Measurements from ENCODE around the gene RHEB. TPM values are rescaled to one million over a fixed set of nuclear protein-coding genes. Genes with fewer than 3 reads are reported as not detected.
A peak's percentile ranks its signal among the peaks of the same experiment; 100 is the strongest.

Gene RHEB
- total and polyA plus RNA-seq, 2 of the 13 experiments (the other 11 are each of a cell fraction or from before 2014, with no cell fraction given), result 55.0 to 77.6 TPM

DNA sequence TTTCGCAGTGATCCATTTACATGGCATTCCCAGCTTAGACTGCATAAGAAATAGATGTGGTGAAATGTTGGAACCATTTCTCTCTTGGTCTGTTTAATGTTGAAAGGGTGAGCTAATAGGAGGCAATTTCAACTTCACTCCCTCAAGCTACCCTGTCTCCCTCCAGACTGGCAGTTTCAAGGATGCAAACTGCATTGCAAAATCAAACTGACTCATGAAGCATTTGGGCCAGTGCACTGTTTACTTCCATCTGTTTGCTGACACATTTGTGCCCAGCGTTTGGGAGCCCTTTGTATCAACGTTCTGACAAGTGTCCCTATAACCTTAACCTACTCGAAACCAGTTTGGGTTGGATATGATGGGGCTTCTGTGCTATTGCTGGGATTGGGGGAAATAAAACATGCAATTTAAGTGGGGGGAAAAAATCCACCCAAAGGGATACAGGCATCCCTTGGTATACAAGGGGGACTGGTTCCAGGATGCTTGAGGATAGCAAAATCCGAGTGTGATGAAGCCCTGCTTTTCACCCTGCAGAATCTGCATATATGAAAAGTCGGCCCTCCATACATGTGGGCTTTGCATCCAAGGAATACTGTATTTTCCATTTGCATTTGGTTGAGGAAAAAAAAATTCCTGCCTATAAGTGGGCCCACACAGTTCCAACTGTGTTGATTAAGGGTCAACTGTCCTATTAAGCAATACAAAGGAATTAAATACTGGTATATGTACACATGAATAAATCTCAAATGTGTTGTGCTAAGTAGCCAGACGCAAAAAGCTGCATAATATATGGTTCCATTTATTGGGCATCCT is 15.6 kb downstream of the RHEB start (continued):
- TF ChIP-seq KLF13 (CRISPR knock-in tag; IDR thresholded peaks at IDR 0.05) (no peak), TSC22D2 (CRISPR knock-in tag; IDR thresholded peaks at IDR 0.05; ENCODE audit: borderline replicate concordance) (no peak), NCOR1 (IDR thresholded peaks at IDR 0.05; ENCODE audit: borderline replicate concordance, low read length) (no peak), MYNN (CRISPR knock-in tag; IDR thresholded peaks at IDR 0.05; ENCODE audit: low read depth) (no peak), HDAC6 (IDR thresholded peaks at IDR 0.05; ENCODE audit: low read depth, low read length) (no peak), KMT2B (CRISPR knock-in tag; IDR thresholded peaks at IDR 0.05) (0 out of 2 replicates have a peak, but pooled peaks have one; percentile 35), AGO2 (optimal IDR thresholded peaks at IDR 0.05; ENCODE audit: low read depth, low read length) (no peak), ZNF431 (CRISPR knock-in tag; IDR thresholded peaks at IDR 0.05; ENCODE audit: borderline replicate concordance, low read depth) (no peak), MTA3 (CRISPR knock-in tag; IDR thresholded peaks at IDR 0.05) (no peak), ZNF567 (CRISPR knock-in tag; IDR thresholded peaks at IDR 0.05; ENCODE audit: borderline replicate concordance) (no peak), SRSF1 (optimal IDR thresholded peaks at IDR 0.05; ENCODE audit: low read depth, low read length) (no peak), IKZF4 (CRISPR knock-in tag; IDR thresholded peaks at IDR 0.05; ENCODE audit: borderline replicate concordance, low read depth, not compliant biosample characterization) (no peak), ZBTB8A (CRISPR knock-in tag; IDR thresholded peaks at IDR 0.05; ENCODE audit: borderline replicate concordance, low read depth) (no peak), TRIM24 (CRISPR knock-in tag; IDR thresholded peaks at IDR 0.05) (no peak), ZNF292 (CRISPR knock-in tag; IDR thresholded peaks at IDR 0.05; ENCODE audit: borderline replicate concordance, low read depth) (peak; percentile 64; the same call in 1 of the 2 replicates), ZNF331 (CRISPR knock-in tag; IDR thresholded peaks at IDR 0.05) (peak; percentile 44; the same call in 1 of the 2 replicates), ELF3 (CRISPR knock-in tag; IDR thresholded peaks at IDR 0.05) (peak; percentile 46; the same call in 1 of the 2 replicates), ZNF652 (CRISPR knock-in tag; IDR thresholded peaks at IDR 0.05; ENCODE audit: borderline replicate concordance, low read depth) (no peak; the same call in 1 of the 2 replicates), SNAI1 (CRISPR knock-in tag; IDR thresholded peaks at IDR 0.05; ENCODE audit: borderline replicate concordance) (no peak), KDM1A (CRISPR knock-in tag; IDR thresholded peaks at IDR 0.05) (peak; percentile 76; the same call in 1 of the 2 replicates), ZBTB42 (CRISPR knock-in tag; IDR thresholded peaks at IDR 0.05) (no peak), ZNF317 (CRISPR knock-in tag; IDR thresholded peaks at IDR 0.05) (peak; percentile 49; the same call in 1 of the 2 replicates)
- TF ChIP-seq, protein P1, sequence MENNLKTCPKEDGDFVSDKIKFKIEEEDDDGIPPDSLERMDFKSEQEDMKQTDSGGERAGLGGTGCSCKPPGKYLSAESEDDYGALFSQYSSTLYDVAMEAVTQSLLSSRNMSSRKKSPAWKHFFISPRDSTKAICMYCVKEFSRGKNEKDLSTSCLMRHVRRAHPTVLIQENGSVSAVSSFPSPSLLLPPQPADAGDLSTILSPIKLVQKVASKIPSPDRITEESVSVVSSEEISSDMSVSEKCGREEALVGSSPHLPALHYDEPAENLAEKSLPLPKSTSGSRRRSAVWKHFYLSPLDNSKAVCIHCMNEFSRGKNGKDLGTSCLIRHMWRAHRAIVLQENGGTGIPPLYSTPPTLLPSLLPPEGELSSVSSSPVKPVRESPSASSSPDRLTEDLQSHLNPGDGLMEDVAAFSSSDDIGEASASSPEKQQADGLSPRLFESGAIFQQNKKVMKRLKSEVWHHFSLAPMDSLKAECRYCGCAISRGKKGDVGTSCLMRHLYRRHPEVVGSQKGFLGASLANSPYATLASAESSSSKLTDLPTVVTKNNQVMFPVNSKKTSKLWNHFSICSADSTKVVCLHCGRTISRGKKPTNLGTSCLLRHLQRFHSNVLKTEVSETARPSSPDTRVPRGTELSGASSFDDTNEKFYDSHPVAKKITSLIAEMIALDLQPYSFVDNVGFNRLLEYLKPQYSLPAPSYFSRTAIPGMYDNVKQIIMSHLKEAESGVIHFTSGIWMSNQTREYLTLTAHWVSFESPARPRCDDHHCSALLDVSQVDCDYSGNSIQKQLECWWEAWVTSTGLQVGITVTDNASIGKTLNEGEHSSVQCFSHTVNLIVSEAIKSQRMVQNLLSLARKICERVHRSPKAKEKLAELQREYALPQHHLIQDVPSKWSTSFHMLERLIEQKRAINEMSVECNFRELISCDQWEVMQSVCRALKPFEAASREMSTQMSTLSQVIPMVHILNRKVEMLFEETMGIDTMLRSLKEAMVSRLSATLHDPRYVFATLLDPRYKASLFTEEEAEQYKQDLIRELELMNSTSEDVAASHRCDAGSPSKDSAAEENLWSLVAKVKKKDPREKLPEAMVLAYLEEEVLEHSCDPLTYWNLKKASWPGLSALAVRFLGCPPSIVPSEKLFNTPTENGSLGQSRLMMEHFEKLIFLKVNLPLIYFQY (CRISPR knock-in tag; IDR thresholded peaks at IDR 0.05; ENCODE audit: borderline replicate concordance), result peak; percentile 57; the same call in 1 of the 2 replicates
- TF ChIP-seq, protein P2, sequence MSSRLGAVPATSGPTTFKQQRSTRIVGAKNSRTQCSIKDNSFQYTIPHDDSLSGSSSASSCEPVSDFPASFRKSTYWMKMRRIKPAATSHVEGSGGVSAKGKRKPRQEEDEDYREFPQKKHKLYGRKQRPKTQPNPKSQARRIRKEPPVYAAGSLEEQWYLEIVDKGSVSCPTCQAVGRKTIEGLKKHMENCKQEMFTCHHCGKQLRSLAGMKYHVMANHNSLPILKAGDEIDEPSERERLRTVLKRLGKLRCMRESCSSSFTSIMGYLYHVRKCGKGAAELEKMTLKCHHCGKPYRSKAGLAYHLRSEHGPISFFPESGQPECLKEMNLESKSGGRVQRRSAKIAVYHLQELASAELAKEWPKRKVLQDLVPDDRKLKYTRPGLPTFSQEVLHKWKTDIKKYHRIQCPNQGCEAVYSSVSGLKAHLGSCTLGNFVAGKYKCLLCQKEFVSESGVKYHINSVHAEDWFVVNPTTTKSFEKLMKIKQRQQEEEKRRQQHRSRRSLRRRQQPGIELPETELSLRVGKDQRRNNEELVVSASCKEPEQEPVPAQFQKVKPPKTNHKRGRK (CRISPR knock-in tag; IDR thresholded peaks at IDR 0.05), result no peak

All from HepG2 (cell line).